Raji (cell line): ENCODE results near the gene WDR70.

Source experiments
- POLR2A ChIP-seq: IDR thresholded peaks from 2 replicates; pipeline ENCODE4 v1.6.1; 2011; ENCODE audit warnings: low read depth, low read length, control low read depth; ENCODE audit not compliant: insufficient read depth

WDR70 gene

DNA sequence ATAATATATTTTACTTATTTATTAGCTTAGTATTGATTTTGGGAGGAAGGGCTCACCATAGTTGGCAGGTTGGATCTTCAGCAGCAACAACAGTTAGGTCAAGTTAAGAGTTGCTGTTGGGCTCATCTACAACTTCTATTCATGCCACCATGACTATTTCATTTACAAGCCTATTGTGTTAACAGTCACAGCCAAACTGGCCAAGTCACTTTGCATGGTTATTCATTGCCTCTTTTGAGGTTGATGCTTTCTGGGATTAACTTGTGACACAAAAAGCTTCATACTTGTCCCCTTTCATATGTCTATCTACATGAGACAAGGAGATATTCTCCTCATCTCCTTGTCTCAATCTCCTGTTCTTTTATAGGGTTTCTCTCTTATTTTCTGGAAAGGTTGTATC lies 98.3 kb downstream of the WDR70 start:
- no peak for TF ChIP-seq POLR2A

DNA sequence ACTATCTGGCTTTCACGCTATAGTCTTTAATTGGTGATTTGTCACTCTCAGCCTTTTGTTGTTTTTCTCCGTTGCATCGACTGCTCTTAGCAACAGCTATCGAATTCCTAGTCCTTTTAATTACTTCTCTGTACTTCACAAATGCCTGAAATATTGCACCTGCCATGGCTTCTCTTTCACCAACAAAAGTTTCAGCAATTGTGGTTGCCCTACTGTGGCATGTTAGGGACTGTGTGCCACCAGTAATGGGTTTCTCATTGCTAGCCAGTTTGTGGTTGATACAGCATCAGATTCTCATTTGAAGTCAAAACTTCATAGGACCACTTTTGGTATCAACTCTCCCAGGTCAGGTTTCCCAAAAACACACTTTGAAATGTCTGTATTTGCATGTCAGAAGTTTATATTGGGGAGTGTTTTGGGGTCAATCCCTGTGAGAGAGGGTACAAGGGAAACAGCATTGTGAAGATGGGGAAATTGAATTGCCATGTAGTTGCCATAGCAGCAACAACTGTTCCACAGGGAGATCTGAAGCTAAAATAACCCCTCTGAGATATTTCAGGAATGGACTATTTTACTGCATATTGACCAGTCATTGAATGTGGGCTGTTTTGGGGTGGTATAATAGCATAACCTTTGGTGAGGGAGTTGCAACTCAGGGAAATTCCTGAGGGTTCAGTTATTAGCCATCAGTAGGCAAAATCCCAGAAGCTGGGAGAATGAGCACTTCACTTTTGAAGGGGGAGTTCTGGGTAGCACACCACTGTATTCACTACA lies 99.2 kb downstream of the WDR70 start:
- TF ChIP-seq POLR2A: no peak

DNA sequence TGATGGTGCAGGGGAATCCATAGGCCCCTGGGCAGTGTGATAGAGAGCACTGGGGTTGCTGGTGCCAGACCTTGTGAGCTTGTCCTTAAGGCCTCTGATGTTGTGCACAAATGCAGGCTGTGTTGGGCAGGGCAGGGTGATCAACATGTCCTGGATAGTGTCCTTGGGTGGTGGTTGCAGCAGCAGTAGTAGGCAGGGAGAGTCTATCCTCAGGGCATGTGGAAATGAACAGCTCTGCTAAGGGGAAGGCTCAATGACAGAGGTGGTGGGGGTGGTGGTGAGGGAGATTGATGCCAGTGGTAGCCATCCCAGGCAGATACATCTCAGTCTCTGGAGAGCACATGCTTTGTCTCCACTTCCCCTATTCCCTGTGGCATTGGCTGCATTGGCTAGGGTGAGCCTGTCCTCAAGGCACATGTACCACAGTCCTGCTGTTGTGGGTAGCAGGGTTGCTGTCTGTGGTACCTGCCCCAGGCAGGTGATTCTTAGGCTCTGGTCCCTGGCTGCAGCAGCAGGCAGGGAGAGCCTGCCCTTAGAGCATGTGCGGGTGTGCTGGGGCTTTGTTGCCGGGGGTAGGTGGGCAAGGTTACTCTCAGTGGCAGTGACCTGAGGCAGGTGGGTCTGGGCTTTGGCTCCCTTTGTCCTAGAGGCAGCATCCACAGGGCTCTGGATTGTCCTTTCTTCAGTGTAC lies 111.1 kb downstream of the WDR70 start:
- no peak for TF ChIP-seq POLR2A

DNA sequence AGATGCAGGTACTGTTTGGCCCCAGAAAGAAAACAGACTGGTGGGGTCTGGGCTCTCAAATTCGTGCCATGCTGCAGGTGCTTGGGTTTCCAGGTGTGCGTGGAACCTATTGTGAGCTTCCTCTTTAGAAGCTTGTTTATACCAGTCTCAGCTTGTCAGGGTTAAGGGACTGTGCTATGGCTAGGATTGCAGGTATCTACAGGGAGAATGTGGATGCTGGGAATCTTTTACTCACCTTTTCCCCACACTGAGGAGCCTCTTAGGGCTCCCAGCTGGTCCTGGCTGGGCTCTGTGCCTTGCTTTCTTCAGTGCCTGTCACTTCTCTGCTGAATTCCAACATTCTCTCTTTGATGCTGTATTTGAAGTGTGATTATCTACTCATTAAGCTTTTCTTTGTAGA lies 111.8 kb downstream of the WDR70 start:
- TF ChIP-seq POLR2A: no peak

DNA sequence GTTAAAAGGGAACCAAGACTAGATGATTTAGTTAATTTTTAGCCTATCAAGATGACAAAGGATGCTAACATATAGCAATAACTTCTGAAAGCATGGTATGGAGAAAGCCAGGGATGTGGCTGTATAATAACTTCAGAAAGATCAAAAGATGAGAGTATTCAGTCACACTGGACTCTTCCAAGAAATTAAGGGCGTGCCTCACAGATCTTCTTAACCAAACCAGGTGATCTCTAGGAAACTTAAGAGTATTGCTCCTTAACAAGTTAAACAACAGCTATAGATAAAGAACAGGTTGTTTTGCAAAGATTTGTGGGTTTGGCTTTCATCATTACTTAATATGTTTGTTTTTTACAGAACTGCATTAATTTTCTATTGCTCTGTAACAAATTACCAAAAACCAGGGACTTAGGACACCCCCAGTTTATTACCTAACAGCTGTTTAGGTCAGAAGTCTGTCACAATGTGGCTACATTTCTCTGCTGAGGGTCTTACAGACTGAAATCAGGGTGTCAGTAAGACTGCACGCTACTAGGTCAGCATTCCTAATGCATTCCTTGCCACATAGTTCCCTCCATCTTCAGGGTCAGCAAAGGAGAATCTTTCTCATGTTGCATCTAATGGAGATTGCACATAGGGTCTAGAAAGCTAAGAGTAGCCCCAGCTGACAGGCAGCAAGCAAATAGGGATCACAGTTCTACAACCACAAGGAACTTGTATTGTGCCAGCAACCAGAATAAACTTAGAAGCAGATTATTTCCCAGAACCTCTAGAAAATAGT lies 113.8 kb downstream of the WDR70 start:
- no peak for TF ChIP-seq POLR2A

DNA sequence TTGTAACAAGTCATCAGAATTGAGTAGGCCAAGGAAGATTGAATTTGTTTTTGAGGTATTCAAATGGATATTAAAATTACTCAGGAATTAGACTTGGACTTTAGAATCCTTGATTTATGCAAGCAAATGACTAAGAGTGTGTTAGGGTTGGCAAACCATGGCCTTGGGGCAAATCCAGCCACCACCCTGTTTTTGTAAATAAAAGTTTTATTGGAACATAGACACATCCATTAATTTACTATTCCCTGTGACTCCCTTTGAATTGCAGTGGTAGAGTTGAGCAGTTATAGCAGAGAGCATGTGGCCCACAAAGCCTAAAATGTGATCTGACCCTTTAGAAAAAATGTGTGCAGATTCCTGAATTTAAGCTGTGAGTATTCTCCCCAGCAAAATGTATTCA lies 115.6 kb downstream of the WDR70 start:
- no peak for TF ChIP-seq POLR2A

DNA sequence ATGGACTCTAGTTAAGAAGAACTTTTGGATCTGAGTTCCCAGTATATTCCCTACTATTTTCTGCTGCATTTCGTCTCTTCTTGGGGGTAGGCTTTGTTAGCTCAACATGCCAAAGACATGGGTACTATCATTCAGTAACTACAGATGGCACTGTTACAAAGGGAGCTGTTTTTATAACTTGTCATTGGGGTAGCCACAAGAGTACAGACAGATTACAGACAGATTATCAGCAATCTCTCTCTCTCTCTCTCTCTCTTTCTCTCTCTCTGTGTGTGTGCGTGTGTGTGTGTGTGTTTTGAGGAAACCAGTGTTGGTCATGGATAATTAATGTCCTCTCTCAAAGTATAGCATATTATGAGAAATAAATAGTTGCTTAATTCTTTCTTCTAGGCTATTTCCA lies 116.1 kb downstream of the WDR70 start:
- no peak for TF ChIP-seq POLR2A

DNA sequence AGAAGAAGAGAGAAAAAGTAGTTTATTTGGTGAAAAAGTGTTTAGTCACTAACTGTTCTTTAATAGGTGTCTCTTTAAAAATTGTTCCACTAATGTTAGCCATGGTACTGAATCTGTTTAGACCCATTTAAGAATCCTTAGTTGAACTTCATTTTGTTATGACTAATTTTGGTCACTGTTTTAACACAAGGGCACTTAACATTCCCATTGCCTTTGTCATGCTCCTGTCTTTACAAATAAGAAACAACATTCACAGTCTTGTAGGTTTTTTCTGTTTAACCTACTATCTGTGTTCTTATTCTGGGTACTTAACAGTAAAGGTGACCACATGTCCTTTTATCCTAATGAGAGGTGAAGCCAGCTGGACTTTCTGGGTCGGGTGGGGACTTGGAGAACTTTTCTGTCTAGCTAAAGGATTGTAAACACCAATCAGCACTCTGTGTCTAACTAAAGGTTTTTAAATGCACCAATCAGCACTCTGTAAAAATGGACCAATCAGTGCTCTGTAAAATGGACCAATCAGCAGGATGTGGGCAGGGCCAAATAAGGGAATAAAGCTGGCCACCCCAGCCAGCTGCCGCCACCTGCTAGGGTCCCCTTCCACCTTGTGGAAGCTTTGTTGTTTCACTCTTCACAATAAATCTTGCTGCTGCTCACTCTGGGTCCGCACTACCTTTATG lies 116.7 kb downstream of the WDR70 start:
- TF ChIP-seq POLR2A: no peak

DNA sequence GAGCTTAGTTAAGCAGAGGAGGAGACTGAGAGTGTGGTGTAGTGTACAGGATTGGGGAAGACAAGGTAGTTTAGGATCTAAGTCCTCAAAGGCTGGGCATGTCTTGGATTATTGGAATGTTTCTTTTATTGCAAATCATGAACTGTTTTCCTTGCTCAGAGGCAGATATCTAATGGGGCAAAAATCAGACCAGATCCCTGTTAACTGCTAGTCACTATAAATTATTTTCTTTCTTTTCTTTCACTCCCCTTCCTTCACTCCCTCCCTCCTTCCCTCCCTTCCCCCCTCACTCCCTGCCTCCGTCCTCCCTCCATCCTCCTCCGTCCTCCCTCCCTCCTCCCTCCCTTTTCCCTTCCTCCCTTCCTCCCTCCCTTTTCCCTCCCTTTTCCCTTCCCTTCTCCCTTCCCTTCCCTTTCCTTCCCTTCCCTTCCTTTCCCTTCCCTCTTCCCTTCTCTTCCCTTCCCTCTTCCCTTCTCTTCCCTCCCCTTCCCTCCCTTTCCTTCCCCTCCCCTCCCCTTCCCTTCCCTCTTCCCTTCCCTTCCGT lies 117.9 kb downstream of the WDR70 start:
- TF ChIP-seq POLR2A: no peak

DNA sequence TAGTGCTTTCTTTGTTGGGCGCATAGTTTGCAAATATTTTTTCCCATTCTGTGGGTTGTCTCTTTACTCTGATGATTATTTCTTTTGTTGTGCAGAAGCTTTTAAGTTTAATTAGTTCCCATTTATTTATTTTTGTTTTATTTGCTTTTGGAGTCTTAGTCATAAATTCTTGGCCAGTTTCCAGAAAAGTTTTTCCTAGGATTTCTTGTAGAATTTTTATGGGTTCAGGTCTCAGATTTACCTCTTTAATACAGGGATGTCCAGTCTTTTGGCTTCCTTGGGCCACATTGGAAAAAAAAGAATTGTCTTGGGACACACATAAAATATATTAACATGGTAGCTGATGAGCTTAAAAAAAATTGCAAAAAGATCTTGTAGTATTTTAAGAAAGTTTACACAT lies 122.0 kb downstream of the WDR70 start:
- no peak for TF ChIP-seq POLR2A

DNA sequence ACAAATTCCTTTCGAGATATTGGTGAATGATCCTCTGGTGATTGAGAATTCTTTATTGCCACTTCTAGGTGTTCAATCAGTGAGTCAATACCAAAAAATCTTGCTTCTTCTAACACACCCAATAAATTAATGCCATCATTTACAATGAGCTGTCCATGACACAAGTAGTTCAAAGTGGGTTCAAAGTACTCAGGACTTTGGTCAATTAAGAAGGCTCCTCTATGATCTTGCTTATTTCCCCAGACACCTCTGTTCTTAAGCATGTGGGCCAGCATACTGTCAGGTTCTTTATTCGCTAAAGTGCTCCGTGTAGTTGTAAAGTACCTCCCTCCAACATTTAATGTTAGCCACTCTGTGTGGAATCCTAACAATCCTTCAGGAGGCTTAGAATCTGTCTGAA lies 127.1 kb downstream of the WDR70 start:
- TF ChIP-seq POLR2A: no peak

DNA sequence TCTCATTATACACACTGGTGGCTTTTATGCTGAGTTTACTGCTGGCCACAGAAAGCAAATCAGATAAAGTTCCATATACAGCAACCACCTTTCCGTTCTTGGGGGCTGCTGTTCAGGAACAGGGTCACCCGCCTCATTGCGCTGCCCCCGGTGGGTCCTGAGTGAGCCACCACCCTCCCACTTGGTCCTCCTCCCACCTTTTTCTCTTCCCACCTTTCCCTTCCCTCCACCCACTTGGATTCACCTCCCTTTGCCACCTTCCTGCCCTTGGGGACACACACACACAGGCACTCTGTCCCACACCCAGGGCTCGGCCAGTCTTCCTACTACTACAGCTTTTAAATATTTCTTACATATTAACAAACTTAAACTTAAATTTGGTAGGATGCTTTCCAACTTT lies 127.6 kb downstream of the WDR70 start:
- TF ChIP-seq POLR2A: no peak

DNA sequence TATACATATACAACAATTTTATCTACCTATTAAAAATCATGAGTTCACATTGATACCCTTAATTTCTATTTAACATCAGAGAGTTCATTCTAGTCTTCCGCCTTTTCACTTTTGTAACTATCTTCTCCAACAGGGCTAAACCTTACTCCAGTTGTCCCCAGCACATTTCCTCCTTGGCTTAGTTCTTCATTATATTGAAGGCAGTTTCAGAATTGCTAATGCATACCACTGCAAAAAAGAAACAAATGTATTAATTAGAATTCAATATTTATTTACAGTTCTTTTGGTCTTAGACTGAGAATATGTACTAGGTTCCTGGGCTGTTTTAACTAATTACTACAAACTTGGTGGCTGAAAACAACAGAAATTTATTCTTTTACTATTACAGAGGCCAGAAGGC lies 132.5 kb downstream of the WDR70 start:
- TF ChIP-seq POLR2A: no peak

DNA sequence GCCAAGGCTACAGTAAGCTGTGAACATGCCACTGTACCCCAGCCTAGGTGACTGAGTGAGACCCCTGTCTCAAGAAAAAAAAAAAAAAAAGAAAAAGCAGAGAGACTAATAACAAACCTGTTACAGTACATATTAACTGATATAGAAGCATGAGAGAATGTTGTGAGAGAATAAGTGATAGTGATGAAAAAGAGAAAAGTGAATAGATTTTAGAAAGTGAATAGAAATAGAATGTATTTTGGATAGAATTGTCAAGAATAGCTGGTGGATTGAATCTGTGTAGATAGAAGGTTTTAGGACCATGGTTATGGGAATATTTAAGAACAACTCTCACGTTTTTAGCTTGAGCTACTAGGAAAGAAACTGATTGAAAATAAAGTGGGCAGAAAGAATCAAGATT lies 135.8 kb downstream of the WDR70 start:
- no peak for TF ChIP-seq POLR2A

DNA sequence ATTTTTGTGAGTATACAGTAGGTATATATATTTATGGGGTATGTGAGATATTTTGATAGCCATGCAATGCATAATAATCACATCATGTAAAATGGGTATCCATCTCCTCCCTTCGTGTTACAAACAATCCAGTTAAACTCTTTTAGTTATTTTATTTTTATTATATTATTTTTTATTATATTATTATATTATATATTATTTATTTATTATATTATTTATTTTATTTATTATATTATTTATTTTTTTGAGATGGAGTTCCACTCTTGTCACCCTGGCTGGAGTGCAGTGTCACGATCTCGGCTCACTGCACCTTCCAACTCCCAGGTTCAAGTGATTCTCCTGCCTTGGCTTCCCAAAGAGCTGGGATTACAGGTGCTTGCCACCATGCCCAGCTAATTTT lies 138.6 kb downstream of the WDR70 start:
- TF ChIP-seq POLR2A: no peak

DNA sequence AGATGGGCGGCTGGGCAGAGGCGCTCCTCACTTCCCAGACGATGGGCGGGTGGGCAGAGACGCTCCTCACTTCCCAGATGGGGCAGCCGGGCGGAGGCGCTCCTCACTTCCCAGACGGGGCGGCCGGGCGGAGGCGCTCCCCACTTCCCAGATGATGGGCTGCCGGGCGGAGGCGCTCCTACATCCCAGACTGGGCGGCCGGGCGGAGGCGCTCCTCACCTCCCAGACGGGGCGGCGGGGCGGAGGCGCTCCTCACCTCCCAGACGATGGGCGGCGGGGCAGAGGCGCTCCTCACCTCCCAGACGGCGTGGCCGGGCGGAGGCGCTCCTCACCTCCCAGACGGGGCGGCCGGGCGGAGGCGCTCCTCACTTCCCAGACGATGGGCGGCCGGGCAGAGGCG lies 140.2 kb downstream of the WDR70 start:
- TF ChIP-seq POLR2A: no peak

DNA sequence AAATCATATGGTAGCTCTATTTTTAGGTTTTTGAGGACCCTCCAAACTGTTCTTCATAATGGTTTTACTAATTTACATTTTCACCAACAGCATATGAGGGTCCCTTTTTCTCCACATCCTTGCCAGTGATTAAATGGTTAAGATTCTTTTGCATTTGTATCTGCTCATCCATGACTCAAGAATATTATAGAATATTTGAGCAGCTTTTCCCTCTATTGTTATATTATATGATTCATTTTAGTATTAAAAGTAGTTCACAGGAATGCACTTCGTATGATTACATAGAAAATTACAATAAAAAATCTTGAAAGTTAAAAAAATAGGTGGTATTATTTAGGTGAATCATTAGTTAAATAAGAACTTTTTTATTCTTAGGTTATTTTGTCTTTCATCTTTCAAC lies 140.7 kb downstream of the WDR70 start:
- no peak for TF ChIP-seq POLR2A
